Heart right ventricle (tissue), 16 donors: ENCODE measurements around the gene HIRA. TPM values are rescaled to one million over a fixed set of nuclear protein-coding genes. Genes with fewer than 3 reads are reported as not detected.

Experiments
- ATAC-seq, 8 donors: fragments of 200-7000 bp; cut with Tn5 transposase; one replicate each; pipeline ENCODE4 v1.9.1; 2020; ENCODE audit warnings: mild to moderate bottlenecking in 8 of 8, moderate library complexity in 8 of 8, moderate number of reproducible peaks in 1 of 8
- DNase-seq, 2 donors: peaks; one replicate each; pipeline ENCODE4 v3.0.0-alpha.2; 2020
- H3K27ac ChIP-seq, 10 donors: fragments of 200-600 bp; sonication (generic) in 2 of 10; one replicate each; pipeline versions ENCODE4 v1.5.0 to v1.8.0; 2020 to 2022; ENCODE audit warnings: mild to moderate bottlenecking in 3 of 10
- H3K27me3 ChIP-seq, 7 donors: fragments of 200-600 bp; one replicate each; pipeline ENCODE4 v1.8.0; 2021 to 2022; ENCODE audit warnings: mild to moderate bottlenecking in 2 of 7
- H3K36me3 ChIP-seq, 9 donors: fragments of 200-600 bp; sonication (generic) in 1 of 9; one replicate each; pipeline versions ENCODE4 v1.5.0 to v1.8.0; 2020 to 2022; ENCODE audit warnings: mild to moderate bottlenecking in 2 of 9
- H3K4me1 ChIP-seq, 9 donors: fragments of 200-600 bp; sonication (generic) in 1 of 9; one replicate each; pipeline versions ENCODE4 v1.5.0 to v1.8.0; 2020 to 2022; ENCODE audit warnings: mild to moderate bottlenecking in 4 of 9
- H3K4me3 ChIP-seq, 10 donors: fragments of 200-600 bp; sonication (generic) in 2 of 10; one replicate each; pipeline versions ENCODE4 v1.5.0 to v1.8.0; 2020 to 2022; ENCODE audit warnings: mild to moderate bottlenecking in 7 of 10, moderate library complexity in 2 of 10
- H3K9me3 ChIP-seq, 11 donors: fragments of 200-600 bp in 10 of 11; sonication (generic) in 2 of 11; one replicate each; pipeline versions ENCODE4 v1.5.0 to v1.8.0; 2013 to 2022; ENCODE audit warnings: mild to moderate bottlenecking in 2 of 11, control low read depth in 1 of 11, moderate library complexity in 1 of 11
- CTCF ChIP-seq, 9 donors: fragments of 200-600 bp; sonication (generic) in 2 of 9; IDR thresholded peaks; one replicate each; pipeline versions ENCODE4 v1.5.0 to v1.8.0; 2021 to 2022; ENCODE audit warnings: antibody characterized with exemption in 9 of 9, mild to moderate bottlenecking in 5 of 9, moderate library complexity in 1 of 9
- WGBS, 2 donors: extraction: QIAGEN DNeasy Blood & Tissue Kit; methylation state at CpG; one replicate each; pipeline ENCODE4 v1.1.7; 2013; ENCODE audit warnings: inconsistent platforms in 1 of 2; 5-methylcytosine and 5-hydroxymethylcytosine counted together
- intact Hi-C, 10 donors: fragments of 100-400 bp; cut with DNase I; formaldehyde crosslinking; loops; one replicate each; pipeline versions ENCODE4 v1.11.1 to v1.14.2; 2022
- polyA plus RNA-seq, 2 donors: library from polyadenylated mRNA; stranded (reverse); fragments of 200-250 nt; gene quantifications; one replicate each; pipeline ENCODE4 v1.2.3, GENCODE V29; 2013
- total RNA-seq, 10 donors: library from RNA; stranded (reverse); fragmentation: NEBNext Ultra II Directional in 3 of 10; extraction: Animal tissue kit (Norgen Biotek cat#: 25700) in 3 of 10; gene quantifications; one replicate each; pipeline versions ENCODE4 v1.2.1 to v1.2.4, GENCODE V29; 2021 to 2023
- donor health status: Arrhythmogenic right ventricular cardiomyopathy.
- donor health status: ischemic (EF 13 %, LVEDD 7.1; RV severe dilation, severe dysfunction).
- donor health status: healthy with polysubstance abuse.
- donor health status: DM: no; HTN: yes; CAD: no.
- donor health status: DM: no; HTN: no; CAD: no.
- donor health status: ischemic (EF 25% LVEDD 6.9; RV normal size, moderate dysfunction).
- donor health status: ischemic (EF 25% LVEDD 5.7; RV mildly dilated, moderate dysfunction).
- donor health status: healthy.
- donor health status: DM: yes; HTN: yes; CAD: no.
- donor health status: Ischemic cardiomyopathy.
- donor health status: ischemic (EF 35%, LVEDD 5.7; RV mildly dilated, moderate dysfunction).
- donor health status: nonischemic (EF 11% LVEDD 7.7; RV severe dilation, severe dysfunction).
- donor health status: DM: yes; HTN: yes; CAD: no.
- donor health status: PGD.
- donor health status: ischemic (EF 29% LVEDD 5.4; RV normal size, mild dysfunction).
- donor health status: nonischemic (EF 23%, LVEDD 6.1; RV moderate dilation, normal function).

HIRA gene
- total and polyA plus RNA-seq, 12 donors: 3.1 to 23.2 (median 17.5) TPM

DNA sequence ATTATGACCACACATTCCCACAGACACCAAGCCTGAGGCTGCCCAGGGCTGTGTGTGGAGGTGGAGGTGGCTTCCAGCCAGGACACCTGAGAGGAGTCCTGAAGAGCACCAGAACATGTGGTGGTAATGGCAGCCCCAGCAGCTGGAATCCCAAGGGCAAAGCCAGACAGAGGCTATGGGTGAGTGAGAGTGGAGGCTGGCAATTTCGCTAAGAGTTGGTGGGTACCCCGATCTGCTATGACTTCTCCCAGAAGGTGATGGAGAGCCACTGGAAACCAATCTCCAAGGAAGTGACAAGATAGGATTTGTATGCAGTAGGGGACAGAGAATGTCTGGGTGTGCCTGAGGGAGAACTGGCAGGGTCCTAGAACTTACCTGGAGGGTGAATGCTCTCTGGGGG is 70.7 kb downstream of the HIRA start:
- no peak overlapping the region for H3K27ac ChIP-seq
- no peak overlapping the region for H3K4me3 ChIP-seq
- ATAC-seq (no peak), DNase-seq (no peak)
- TF ChIP-seq CTCF (IDR thresholded peaks at IDR 0.05): no peak
- 96 to 97% methylated on average over 2 of the region's 2 CpGs for WGBS, 2 donors
- H3K36me3 ChIP-seq: peaks cover 6 to 100% (median 61%) of the 10 kb centered on the region in 9 donors
- intact Hi-C loops: loop anchor here in 2 of 10 donors (10.0 kb wide), 1 partner anchor 176 kb away; no protein-coding TSS in a partner anchor
- no peaks in the 10 kb centered on the region for H3K4me1 ChIP-seq
- H3K27me3 ChIP-seq: no peaks in the 10 kb centered on the region
- H3K9me3 ChIP-seq: no peaks in the 10 kb centered on the region

GRCh38 chr22:19360300-19360792 is 71.2 kb downstream of the HIRA start:
- no peak for ATAC-seq
- DNase-seq: no peak
- H3K4me1 ChIP-seq: no peaks in the 10 kb centered on the region

DNA sequence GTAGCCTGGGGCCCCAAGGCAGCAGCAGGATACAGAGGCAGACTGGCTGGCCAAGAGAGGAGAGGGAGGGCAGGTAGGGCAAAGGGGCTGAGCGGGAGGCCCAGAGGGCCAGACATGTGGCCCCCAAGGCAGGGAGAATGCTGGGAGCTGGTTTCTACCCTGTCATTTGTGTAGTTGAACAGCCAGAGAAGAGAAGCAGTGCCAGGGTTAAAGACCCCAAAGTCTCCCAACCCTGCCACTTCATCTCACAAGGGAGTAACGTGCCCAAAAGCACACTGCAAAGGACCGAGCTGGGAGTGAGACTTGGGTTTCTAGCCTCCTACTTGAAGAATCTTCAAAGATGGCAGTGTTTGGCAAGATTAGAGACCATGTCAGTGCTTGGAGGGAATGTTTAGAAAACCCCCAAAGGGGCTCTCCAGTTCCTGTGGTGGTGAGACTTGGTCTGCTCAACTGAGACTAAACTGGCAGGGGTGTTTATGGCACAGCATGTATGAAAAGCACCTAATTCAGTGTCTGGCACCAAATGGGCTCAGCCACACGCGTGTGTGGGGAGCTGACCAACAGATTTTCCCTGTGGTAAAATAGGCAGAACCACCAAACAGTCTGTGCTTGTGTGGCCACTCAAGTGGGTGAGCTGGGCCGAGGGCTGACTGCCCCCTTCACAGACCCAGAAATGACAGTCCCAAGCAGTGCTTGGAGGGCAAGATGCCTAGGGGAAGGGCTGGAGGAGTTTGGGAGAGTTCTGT is 71.8 kb downstream of the HIRA start:
- Histone ChIP-seq H3K36me3 (peaks cover 6 to 100% (median 65%) of the 10 kb centered on the region in 9 donors), H3K4me3 (no peak overlapping the region), H3K27me3 (no peaks in the 10 kb centered on the region), H3K27ac (no peak overlapping the region), H3K4me1 (no peaks in the 10 kb centered on the region), H3K9me3 (no peaks in the 10 kb centered on the region)
- intact Hi-C loops: loop anchor here in 2 of 10 donors (10.0 kb wide), 3 partner anchors 55 to 175 kb away; no protein-coding TSS in a partner anchor
- ATAC-seq (no peak), DNase-seq (no peak)
- 92 to 95% methylated on average over 6 of the region's 6 CpGs for WGBS, 2 donors
- no peak for TF ChIP-seq CTCF (IDR thresholded peaks at IDR 0.05)

More at GRCh38 chr22:19360300-19360792, 71.2 kb downstream of the HIRA start:
- intact Hi-C loops: loop anchor here in 2 of 10 donors (10.0 kb wide), 1 partner anchor 176 kb away; no protein-coding TSS in a partner anchor
- no peaks in the 10 kb centered on the region for H3K27me3 ChIP-seq
- no peaks in the 10 kb centered on the region for H3K9me3 ChIP-seq
- peaks cover 6 to 100% (median 62%) of the 10 kb centered on the region in 9 donors for H3K36me3 ChIP-seq
- H3K27ac ChIP-seq: no peak overlapping the region
- 91% methylated on average over 8 of the region's 8 CpGs for WGBS, 2 donors
- TF ChIP-seq CTCF (IDR thresholded peaks at IDR 0.05): no peak
- no peak overlapping the region for H3K4me3 ChIP-seq

GRCh38 chr22:19358703-19359553 is 72.6 kb downstream of the HIRA start:
- H3K9me3 ChIP-seq: no peaks in the 10 kb centered on the region
- H3K4me3 ChIP-seq: no peak overlapping the region
- H3K27me3 ChIP-seq: no peaks in the 10 kb centered on the region
- peaks cover 6 to 100% (median 58%) of the 10 kb centered on the region in 9 donors for H3K36me3 ChIP-seq
- 96 to 97% methylated on average over 13 of the region's 13 CpGs for WGBS, 2 donors
- DNase-seq: no peak
- H3K4me1 ChIP-seq: no peaks in the 10 kb centered on the region
- H3K27ac ChIP-seq: no peak overlapping the region
- TF ChIP-seq CTCF (IDR thresholded peaks at IDR 0.05): no peak
- intact Hi-C loops: loop anchor here in 2 of 10 donors (10.0 kb wide), 2 partner anchors 54 to 134 kb away; no protein-coding TSS in a partner anchor
- no peak for ATAC-seq
